ENCODE data around the gene PLD1.
A peak's percentile ranks its signal among the peaks of the same experiment; 100 is the strongest.
"Not testable (repeated sequence)": the region's sequence is repeated elsewhere in the genome, so short reads cannot be mapped to it uniquely, and the experiment has no call there.

The PLD1 gene

GRCh38 chr3:171809861-171810628 is at the start of gene PLD1:
TSS of gene PLD1 (minus strand) at chr3:171810483. CDS start at chr3:171738051, 72,432 bp downstream.
- intact Hi-C loops (cut with DNase I; ENCODE audit: low total_unique reads): no loop called here

GRCh38 chr3:171858770-171859169 is 48.5 kb upstream of the PLD1 start:
- H3K36me3 ChIP-seq; H3K27ac ChIP-seq; H3K4me3 ChIP-seq; H3K9me3 ChIP-seq; H3K27me3 ChIP-seq; DNase-seq; intact Hi-C loops (cut with DNase I; ENCODE audit: low total_unique reads): not testable (repeated sequence)
- H3K4me1 ChIP-seq: peaks cover 0 to 12% (median 6%) of the 10 kb centered on the region in 4 donors

More at GRCh38 chr3:171809861-171810628, at the start of gene PLD1:
- Histone ChIP-seq H3K4me1 (peaks cover 0 to 41% (median 19%) of the 10 kb centered on the region in 4 donors), H3K27ac (peak within 1 kb of the TSS; percentile 68 to 84), H3K27me3 (no peaks in the 10 kb centered on the region), H3K36me3 (no peaks in the 10 kb centered on the region), H3K9me3 (no peaks in the 10 kb centered on the region), H3K4me3 (peak within 1 kb of the TSS; percentile 60 to 66)
- DNase-seq: peak; percentile 86 to 96
- no peak for TF ChIP-seq CTCF (IDR thresholded peaks at IDR 0.05)

- peaks cover 0 to 11% (median 2%) of the 10 kb centered on the region in 4 donors for H3K4me1 ChIP-seq
- H3K27me3 ChIP-seq: no peaks in the 10 kb centered on the region
- no peak overlapping the region for H3K27ac ChIP-seq
- TF ChIP-seq CTCF (IDR thresholded peaks at IDR 0.05): no peak
- H3K9me3 ChIP-seq: peaks cover 0 to 12% (median 0%) of the 10 kb centered on the region in 3 donors
- H3K4me3 ChIP-seq: no peak overlapping the region
- no peak for DNase-seq
- no peaks in the 10 kb centered on the region for H3K36me3 ChIP-seq
- intact Hi-C loops (cut with DNase I; ENCODE audit: low total_unique reads): no loop called here
Measured at GRCh38 chr3:171854649-171855305, 44.5 kb upstream of the PLD1 start.

GRCh38 chr3:171851660-171852058 is 41.4 kb upstream of the PLD1 start:
- intact Hi-C loops (cut with DNase I; ENCODE audit: low total_unique reads): no loop called here
- no peak overlapping the region for H3K4me3 ChIP-seq
- H3K9me3 ChIP-seq: peaks cover 0 to 12% (median 0%) of the 10 kb centered on the region in 3 donors
- DNase-seq: no peak
- no peaks in the 10 kb centered on the region for H3K27me3 ChIP-seq
- H3K27ac ChIP-seq: no peak overlapping the region
- H3K36me3 ChIP-seq: no peaks in the 10 kb centered on the region
- H3K4me1 ChIP-seq: peaks cover 0 to 12% (median 2%) of the 10 kb centered on the region in 4 donors
- no peak for TF ChIP-seq CTCF (IDR thresholded peaks at IDR 0.05)

- intact Hi-C loops (cut with DNase I; ENCODE audit: low total_unique reads): no loop called here
- H3K4me1 ChIP-seq: peaks cover 0 to 12% (median 2%) of the 10 kb centered on the region in 4 donors
- TF ChIP-seq CTCF (IDR thresholded peaks at IDR 0.05): no peak
- H3K36me3 ChIP-seq: no peaks in the 10 kb centered on the region
- H3K27me3 ChIP-seq: no peaks in the 10 kb centered on the region
- no peak overlapping the region for H3K27ac ChIP-seq
- no peak overlapping the region for H3K4me3 ChIP-seq
- peaks cover 0 to 12% (median 0%) of the 10 kb centered on the region in 3 donors for H3K9me3 ChIP-seq
- no peak for DNase-seq
Measured at GRCh38 chr3:171850960-171851659, 40.8 kb upstream of the PLD1 start.

Data from tibial artery (tissue), 4 donors.